GM21717 (cell line): ENCODE measurements around the gene NCBP3.

ENCODE experiments used
- ATAC-seq: cut with Tn5 transposase; IDR thresholded peaks from one replicate; pipeline ENCODE4 v1.9.1; 2021; ENCODE audit warnings: mild to moderate bottlenecking, moderate library complexity; ENCODE audit not compliant: unreplicated experiment

The NCBP3 gene

DNA sequence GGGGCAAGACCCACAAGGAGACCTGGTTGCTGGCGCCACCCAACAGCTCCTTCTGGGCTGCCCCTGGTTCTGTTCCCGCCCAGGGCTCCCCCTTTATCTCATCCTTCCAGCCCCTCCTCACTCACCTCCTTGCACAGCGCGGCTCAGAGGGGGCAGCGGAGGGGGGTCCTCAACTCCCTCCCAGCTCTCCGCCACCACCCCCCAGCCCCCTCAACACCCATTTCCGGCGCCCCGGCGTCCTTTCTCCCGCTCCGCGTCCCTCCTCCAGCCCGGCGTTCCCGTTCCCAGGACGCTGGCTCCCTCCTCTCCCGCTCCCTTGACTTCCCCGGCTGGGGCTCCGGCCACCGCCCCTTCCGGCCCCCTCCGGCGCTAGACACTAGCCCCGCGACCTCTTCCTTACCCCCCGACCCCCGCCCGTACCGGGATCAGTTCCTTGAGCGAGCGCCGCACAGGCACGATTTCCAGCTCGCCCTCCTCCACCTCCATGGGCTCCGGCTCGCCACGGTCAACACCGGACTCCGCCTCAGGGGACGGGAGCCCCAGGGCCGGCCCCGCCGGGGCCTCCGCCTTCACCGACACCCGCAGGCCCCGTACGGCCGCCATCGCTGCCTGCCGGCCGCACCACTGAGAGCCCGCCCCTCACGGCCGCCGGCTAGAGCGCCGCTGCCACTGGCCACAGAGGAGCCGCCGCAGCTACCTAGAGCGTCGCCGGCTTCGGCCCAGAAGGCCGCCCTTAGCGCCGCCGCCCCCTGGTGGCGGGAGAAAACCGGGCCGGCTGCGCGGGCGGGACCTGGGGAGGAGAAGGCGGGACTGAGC is at the start of gene NCBP3:
Gene NCBP3 (minus strand): TSS at position 626 of the 816 bp plus-strand sequence. CDS start 23 bp downstream, at position 603.
- ATAC-seq = peak; percentile 89

DNA sequence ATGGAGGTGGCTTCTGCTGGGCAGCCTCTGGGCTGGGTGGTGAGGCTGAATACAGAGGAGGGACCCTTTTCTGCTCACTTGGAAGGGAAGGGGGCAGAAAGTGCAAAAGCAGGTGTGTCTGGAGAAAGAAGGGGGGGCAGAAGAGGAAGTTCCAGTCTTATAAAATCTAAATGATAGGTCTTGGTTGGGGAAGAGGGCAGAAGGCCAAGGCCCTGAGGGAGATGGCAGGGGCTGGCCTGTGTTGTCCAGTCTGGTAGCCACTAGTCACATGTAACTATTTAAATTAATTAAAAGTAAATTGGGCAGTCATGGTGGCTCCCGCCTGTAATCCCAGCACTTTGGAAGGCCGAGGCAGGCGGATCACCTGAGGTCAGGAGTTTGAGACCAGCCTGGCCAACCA is 49.3 kb upstream of the NCBP3 start:
- ATAC-seq = no peak

DNA sequence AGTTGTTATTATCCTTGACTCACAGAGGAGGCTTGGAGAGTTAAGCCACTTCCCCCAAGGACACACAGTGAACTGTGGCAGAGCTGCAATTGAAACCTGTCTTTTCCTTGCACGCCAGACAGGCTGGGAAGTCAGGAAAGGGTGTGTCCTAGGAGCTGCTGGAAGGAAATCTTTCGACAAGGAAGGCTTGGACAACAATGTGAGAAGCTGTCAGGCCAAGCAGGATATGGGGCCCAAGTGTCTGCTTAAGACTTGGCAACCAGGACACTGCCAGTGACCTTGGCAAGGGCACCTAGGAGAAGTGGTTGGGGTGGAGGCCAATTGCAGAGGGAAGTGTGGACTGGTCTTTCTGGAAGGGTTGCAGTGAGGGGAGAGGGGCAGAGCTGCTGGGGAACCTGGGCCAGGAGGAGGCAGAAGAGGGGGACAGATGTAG is 48.9 kb upstream of the NCBP3 start:
- ATAC-seq = no peak

- ATAC-seq = no peak
Observed at GRCh38 chr17:3894188-3894587, 48.1 kb upstream of the NCBP3 start.

DNA sequence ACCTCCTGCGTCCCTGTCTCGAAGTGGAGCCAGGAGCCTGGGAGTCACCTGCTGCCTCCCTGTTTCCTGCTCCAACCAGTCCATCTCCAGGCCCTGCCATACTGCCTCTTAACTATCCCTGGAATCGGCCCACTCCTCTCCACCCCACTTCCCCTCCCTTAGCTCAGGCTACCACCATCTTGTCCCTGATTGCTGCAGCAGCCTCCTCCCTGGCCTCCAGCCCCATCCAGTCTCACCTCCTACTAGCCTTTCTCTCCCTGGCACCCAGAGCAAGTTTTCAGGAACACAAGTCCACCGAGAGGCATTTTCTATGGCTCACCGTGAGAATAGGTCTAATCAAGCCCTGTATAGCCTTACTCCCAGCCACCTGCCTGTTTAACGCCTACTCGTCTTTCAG is 47.7 kb upstream of the NCBP3 start:
- no peak for ATAC-seq

DNA sequence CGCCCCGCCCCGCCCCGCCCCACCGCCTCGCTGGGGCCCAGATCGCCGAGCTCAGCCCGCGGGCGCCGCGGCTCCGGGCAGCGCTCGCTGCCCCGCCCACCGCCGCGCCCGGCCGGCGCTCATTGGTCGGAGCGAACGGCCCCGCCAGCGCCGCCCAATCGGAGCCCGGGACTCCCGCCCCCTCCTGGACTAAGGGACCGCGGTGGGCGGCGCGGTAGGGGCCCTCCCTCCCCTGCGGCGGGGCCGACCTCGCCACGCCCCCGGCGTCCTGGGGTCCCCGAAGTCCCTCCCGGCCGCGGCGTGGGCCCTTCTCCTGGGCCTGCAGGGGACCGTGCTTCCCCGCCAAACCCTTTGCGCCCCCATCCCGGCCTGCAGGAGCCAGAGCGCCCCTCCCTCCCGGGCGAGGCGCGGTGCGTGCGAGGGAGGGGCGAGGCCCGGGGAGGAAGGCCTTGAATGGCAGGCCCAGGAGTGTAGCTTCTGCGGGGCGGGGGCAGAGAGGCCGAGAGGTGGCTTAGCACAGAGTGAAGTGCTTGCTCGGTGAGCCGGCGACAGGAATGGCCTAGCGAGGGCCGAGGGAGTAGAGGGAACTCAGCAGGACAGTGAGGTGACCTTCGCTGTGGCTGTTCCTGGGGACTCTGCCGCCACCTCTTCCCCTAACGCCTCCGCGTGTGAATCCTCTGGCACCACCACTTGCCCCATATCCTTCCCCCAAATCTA is 47.1 kb upstream of the NCBP3 start, which contains the start of gene CAMKK1:
Gene CAMKK1 (minus strand): TSS at position 51 of the 717 bp plus-strand sequence. CDS start 7,366 bp downstream, outside the sequence.
- ATAC-seq = peak; percentile 69

- ATAC-seq = peak; percentile 19
Observed at GRCh38 chr17:3892095-3892998, 46.3 kb upstream of the NCBP3 start.

DNA sequence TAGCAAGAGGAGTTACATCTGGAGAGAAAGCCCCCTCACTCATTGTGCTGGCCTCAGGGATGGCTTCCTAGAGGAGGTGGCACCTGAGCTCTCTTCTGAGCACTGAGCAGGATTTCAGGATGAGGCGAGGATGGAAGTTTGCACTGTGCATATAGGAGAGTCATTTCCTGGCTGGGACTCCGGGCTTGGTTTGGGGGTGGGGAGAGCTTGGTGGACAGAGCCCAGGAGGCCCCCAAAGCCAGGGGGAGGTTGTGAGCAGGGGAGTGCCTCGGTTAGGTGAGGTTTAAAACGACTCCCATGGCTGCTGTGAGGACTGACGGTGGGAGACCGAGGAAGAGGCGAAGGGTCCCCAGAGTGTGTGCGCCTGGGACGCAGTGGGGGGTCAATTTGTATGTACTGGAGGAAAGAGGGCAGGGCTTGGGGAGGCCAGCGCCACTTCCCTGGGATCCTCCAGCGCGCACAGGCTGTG is 45.6 kb upstream of the NCBP3 start:
- no peak for ATAC-seq

GRCh38 chr17:3890878-3891219 is 44.8 kb upstream of the NCBP3 start:
- ATAC-seq = no peak

- no peak for ATAC-seq
Observed at GRCh38 chr17:3890082-3890877, 44.2 kb upstream of the NCBP3 start.

GRCh38 chr17:3889325-3890012 is 43.4 kb upstream of the NCBP3 start:
- no peak for ATAC-seq

- ATAC-seq = no peak
Observed at GRCh38 chr17:3888343-3889171, 42.5 kb upstream of the NCBP3 start.

GRCh38 chr17:3887804-3888203 is 41.8 kb upstream of the NCBP3 start:
- no peak for ATAC-seq

GRCh38 chr17:3887394-3887793 is 41.3 kb upstream of the NCBP3 start:
- no peak for ATAC-seq

DNA sequence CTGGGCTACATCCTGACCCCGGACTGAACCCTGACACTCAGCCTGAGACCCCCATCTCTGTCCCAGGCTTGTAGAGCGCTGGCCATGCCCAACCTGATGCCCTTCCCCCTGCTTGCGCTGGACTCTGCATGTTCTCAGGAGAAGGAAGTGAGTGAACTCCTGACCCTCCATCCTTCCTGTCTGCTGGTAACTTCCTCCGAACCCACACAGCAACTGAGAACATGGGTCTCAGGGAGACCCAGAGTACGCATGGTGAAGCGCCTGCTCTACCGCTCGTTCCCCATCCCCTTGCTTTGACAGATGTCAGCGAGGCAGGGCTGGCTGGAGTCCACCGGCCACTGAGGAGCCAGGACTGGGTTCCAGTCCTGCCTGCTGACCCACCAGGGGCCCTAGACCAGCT is 40.7 kb upstream of the NCBP3 start:
- no peak for ATAC-seq

DNA sequence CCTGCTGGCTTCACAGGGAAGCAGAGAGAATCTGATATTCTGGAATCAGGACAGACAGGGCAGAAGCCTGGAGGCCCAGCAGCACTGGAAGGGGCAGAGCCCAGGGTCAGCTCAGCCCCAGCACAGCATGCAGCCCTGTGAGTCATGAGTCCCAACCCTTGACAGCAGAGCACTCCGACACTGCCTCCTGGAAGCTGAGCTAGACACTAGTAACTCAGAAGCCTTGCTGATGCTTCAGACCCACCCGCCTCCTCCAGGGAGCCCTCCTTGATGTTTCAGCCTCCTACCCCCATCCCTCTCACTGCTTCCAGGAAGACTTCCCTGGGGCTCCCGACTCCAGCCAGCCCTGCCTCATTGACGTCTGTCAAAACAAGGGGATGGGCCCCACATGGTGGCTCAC is 39.9 kb upstream of the NCBP3 start:
- ATAC-seq = no peak

GRCh38 chr17:3885271-3885670 is 39.2 kb upstream of the NCBP3 start:
- no peak for ATAC-seq

DNA sequence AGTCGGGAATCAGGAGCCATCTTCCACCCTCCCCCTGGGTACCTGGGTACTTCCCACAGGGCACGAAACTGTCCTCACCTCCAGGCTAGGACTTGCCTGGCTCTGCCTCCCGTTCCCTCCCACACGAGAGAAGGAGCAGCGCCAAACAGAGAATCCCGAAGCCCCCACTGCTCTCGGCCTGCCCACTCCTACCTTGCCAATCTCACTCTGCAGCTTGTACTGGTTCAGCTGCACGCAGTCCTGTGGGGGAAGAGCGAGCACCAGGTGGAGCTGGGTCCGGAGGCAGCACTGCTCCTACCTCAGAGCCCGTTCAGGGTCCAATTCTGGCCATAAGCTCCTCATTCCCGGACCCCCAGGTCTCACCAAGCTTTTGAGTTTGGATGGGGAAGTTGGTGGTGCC is 38.1 kb upstream of the NCBP3 start:
- no peak for ATAC-seq

- no peak for ATAC-seq
Observed at GRCh38 chr17:3882276-3882675, 36.2 kb upstream of the NCBP3 start.
